SU-DHL-6 (cell line): ENCODE measurements around the gene SYNRG.

Source experiments
- H2AFZ ChIP-seq: fragments of 200-600 bp; sonication (generic); 2 replicates; pipeline ENCODE4 v1.6.1; 2014; ENCODE audit warnings: low read depth, mild to moderate bottlenecking, moderate library complexity, mixed read lengths, antibody characterized with exemption, low read length; ENCODE audit not compliant: severe bottlenecking
- H3F3A ChIP-seq: fragments of 200-600 bp; shearing (Covaris generic); 2 replicates; pipeline ENCODE4 v1.6.0; 2016; ENCODE audit warnings: antibody characterized with exemption, mild to moderate bottlenecking; ENCODE audit not compliant: insufficient read depth
- H3K27ac ChIP-seq: fragments of 200-600 bp; sonication (generic); 2 replicates; pipeline ENCODE4 v1.5.1; 2016; ENCODE audit warnings: low read depth, mild to moderate bottlenecking, low read length, moderate library complexity, mixed read lengths
- H3K27me3 ChIP-seq: fragments of 200-600 bp; sonication (generic), shearing (Covaris generic); 2 replicates; pipeline ENCODE4 v1.6.0; 2014; ENCODE audit warnings: mild to moderate bottlenecking, low read length
- H3K36me3 ChIP-seq: fragments of 200-600 bp; sonication (generic); 2 replicates; pipeline ENCODE4 v1.6.1; 2014; ENCODE audit warnings: mild to moderate bottlenecking, low read length, mixed read lengths
- H3K4me2 ChIP-seq: fragments of 300-600, 200-600 bp; shearing (Covaris generic), sonication (generic); 2 replicates; pipeline ENCODE4 v1.6.0; 2014; ENCODE audit warnings: low read length, low read depth, mild to moderate bottlenecking; ENCODE audit not compliant: poor library complexity, severe bottlenecking
- H3K4me3 ChIP-seq: fragments of 200-600 bp; sonication (generic); 2 replicates; pipeline ENCODE4 v1.5.1; 2014; ENCODE audit warnings: antibody characterized with exemption, low read length, mild to moderate bottlenecking, mixed read lengths; ENCODE audit not compliant: insufficient read depth, poor library complexity, severe bottlenecking
- H3K79me2 ChIP-seq: fragments of 200-600 bp; sonication (generic); 2 replicates; pipeline ENCODE4 v1.6.1; 2014; ENCODE audit warnings: mild to moderate bottlenecking, low read length, moderate library complexity; ENCODE audit not compliant: insufficient read depth
- H3K9ac ChIP-seq: fragments of 200-600 bp; sonication (generic); 2 replicates; pipeline ENCODE4 v1.7.0; 2014; ENCODE audit warnings: mild to moderate bottlenecking, low read length
- H3K9me2 ChIP-seq: fragments of 200-600 bp; sonication (generic); replicated peaks from 2 replicates; pipeline ENCODE4 v1.6.1; 2014; ENCODE audit warnings: low read length; ENCODE audit not compliant: insufficient read depth
- H3K9me3 ChIP-seq: fragments of 200-600 bp; sonication (generic); 2 replicates; pipeline ENCODE4 v1.6.1; 2014; ENCODE audit warnings: low read length, mixed read lengths; ENCODE audit not compliant: insufficient read depth
- H4K20me1 ChIP-seq: fragments of 200-600 bp; sonication (generic); 2 replicates; pipeline ENCODE4 v1.6.1; 2014; ENCODE audit warnings: low read depth, mild to moderate bottlenecking, antibody characterized with exemption, low read length, moderate library complexity, mixed read lengths
- CTCF ChIP-seq: fragments of 200-600 bp; sonication (generic); IDR thresholded peaks from one replicate; pipeline ENCODE4 v1.5.1; 2017; ENCODE audit warnings: antibody characterized with exemption, mild to moderate bottlenecking, low read length, moderate library complexity; ENCODE audit not compliant: insufficient read depth, poor library complexity, severe bottlenecking
- EZH2phosphoT487 ChIP-seq: fragments of 200-600 bp; sonication (generic), shearing (Covaris generic); conservative IDR thresholded peaks from 2 replicates; pipeline ENCODE4 v1.6.1; 2018; ENCODE audit warnings: mild to moderate bottlenecking, antibody characterized with exemption, low read length, moderate library complexity, mixed read lengths

The SYNRG gene

GRCh38 chr17:37480427-37480826 lies 128.8 kb downstream of the SYNRG start:
- Histone ChIP-seq H3K4me3 (no peak overlapping the region), H3K9me3 (no peaks in the 10 kb centered on the region), H3K4me2 (no peak overlapping the region), H3K9ac (no peak overlapping the region), H2AFZ (no peak overlapping the region), H4K20me1 (no peaks in the 10 kb centered on the region), H3F3A (no peaks in the 10 kb centered on the region), H3K27me3 (no peaks in the 10 kb centered on the region), H3K9me2 (no peaks in the 10 kb centered on the region), H3K36me3 (peaks cover 22% of the 10 kb centered on the region), H3K79me2 (no peaks in the 10 kb centered on the region), H3K27ac (no peak overlapping the region)
- TF ChIP-seq CTCF: no peak
- TF ChIP-seq EZH2phosphoT487: no peak

GRCh38 chr17:37479025-37479424 lies 130.2 kb downstream of the SYNRG start:
- Histone ChIP-seq H4K20me1 (no peaks in the 10 kb centered on the region), H3K27me3 (no peaks in the 10 kb centered on the region), H3K9ac (no peak overlapping the region), H3K79me2 (no peaks in the 10 kb centered on the region), H3K4me2 (no peak overlapping the region), H2AFZ (no peak overlapping the region), H3F3A (no peaks in the 10 kb centered on the region), H3K36me3 (peaks cover 29% of the 10 kb centered on the region), H3K4me3 (no peak overlapping the region), H3K9me2 (no peaks in the 10 kb centered on the region), H3K9me3 (no peaks in the 10 kb centered on the region), H3K27ac (no peak overlapping the region)
- TF ChIP-seq EZH2phosphoT487: no peak
- TF ChIP-seq CTCF: no peak

- Histone ChIP-seq H3F3A (no peaks in the 10 kb centered on the region), H3K4me2 (no peak overlapping the region), H4K20me1 (no peaks in the 10 kb centered on the region), H3K36me3 (peaks cover 29% of the 10 kb centered on the region), H3K9me2 (no peaks in the 10 kb centered on the region), H3K27me3 (no peaks in the 10 kb centered on the region), H2AFZ (no peak overlapping the region), H3K27ac (no peak overlapping the region), H3K79me2 (no peaks in the 10 kb centered on the region), H3K9ac (no peak overlapping the region), H3K9me3 (no peaks in the 10 kb centered on the region), H3K4me3 (no peak overlapping the region)
- no peak for TF ChIP-seq CTCF
- TF ChIP-seq EZH2phosphoT487: no peak
These were observed 131.0 kb downstream of the SYNRG start for GRCh38 chr17:37478187-37478586.
